ENCODE data around the gene DUOX2. TPM values are rescaled to one million over a fixed set of nuclear protein-coding genes. Genes with fewer than 3 reads are reported as not detected.

The DUOX2 gene
- polyA plus RNA-seq, 1 donor (not counting 4 experiments of a cell fraction or from before 2014, with no cell fraction given): 0.31 TPM

- Histone ChIP-seq H3K36me3 (ENCODE audit: control insufficient read depth in 2 of 2, extremely low read depth in 1 of 2, insufficient read depth in 2 of 2, low read length in 2 of 2) (peaks cover 10 to 44% of the 10 kb centered on the region in 2 experiments), H3K27ac (ENCODE audit: control insufficient read depth, insufficient read depth, low read length) (no peak overlapping the region), H3K79me2 (ENCODE audit: control insufficient read depth, insufficient read depth, low read length) (no peaks in the 10 kb centered on the region), H3K4me3 (ENCODE audit: control insufficient read depth in 2 of 3, extremely low read depth in 1 of 3, insufficient read depth in 2 of 3, low read depth in 1 of 3, low read length in 3 of 3) (no peak overlapping the region), H3K27me3 (ENCODE audit: control insufficient read depth, extremely low read depth, insufficient read depth, low read length) (no peaks in the 10 kb centered on the region), H3K9me3 (ENCODE audit: control insufficient read depth, low read depth, low read length) (no peaks in the 10 kb centered on the region), H4K20me1 (ENCODE audit: control insufficient read depth, extremely low read depth, insufficient read depth, low read length) (no peaks in the 10 kb centered on the region), H3K9me1 (ENCODE audit: control insufficient read depth, extremely low read depth, insufficient read depth, low read length) (no peaks in the 10 kb centered on the region), H3K4me1 (ENCODE audit: control insufficient read depth, extremely low read depth, insufficient read depth, low read length) (peaks cover under 1% of the 10 kb centered on the region), H3K4me2 (ENCODE audit: control insufficient read depth, extremely low read depth, insufficient read depth, low read depth, low read length) (no peak overlapping the region), H2AFZ (ENCODE audit: control insufficient read depth, low read length) (no peak overlapping the region), H3K9ac (ENCODE audit: control insufficient read depth, extremely low read depth, insufficient read depth, low read length) (no peak overlapping the region)
- DNase-seq (ENCODE audit: low read depth, low spot score) (no peak), FAIRE-seq (no peak)
- TF ChIP-seq, protein P1, sequence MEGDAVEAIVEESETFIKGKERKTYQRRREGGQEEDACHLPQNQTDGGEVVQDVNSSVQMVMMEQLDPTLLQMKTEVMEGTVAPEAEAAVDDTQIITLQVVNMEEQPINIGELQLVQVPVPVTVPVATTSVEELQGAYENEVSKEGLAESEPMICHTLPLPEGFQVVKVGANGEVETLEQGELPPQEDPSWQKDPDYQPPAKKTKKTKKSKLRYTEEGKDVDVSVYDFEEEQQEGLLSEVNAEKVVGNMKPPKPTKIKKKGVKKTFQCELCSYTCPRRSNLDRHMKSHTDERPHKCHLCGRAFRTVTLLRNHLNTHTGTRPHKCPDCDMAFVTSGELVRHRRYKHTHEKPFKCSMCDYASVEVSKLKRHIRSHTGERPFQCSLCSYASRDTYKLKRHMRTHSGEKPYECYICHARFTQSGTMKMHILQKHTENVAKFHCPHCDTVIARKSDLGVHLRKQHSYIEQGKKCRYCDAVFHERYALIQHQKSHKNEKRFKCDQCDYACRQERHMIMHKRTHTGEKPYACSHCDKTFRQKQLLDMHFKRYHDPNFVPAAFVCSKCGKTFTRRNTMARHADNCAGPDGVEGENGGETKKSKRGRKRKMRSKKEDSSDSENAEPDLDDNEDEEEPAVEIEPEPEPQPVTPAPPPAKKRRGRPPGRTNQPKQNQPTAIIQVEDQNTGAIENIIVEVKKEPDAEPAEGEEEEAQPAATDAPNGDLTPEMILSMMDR (optimal IDR thresholded peaks at IDR 0.05 in 1 of 3, IDR thresholded peaks at IDR 0.05 in 1 of 3, conservative IDR thresholded peaks at IDR 0.05 in 1 of 3; ENCODE audit: extremely low read depth in 1 of 3, insufficient read depth in 2 of 3, low read length in 3 of 3): no peak
- TF ChIP-seq EZH2 (IDR thresholded peaks at IDR 0.05; ENCODE audit: low read length): no peak
- dilution Hi-C loops (cut with MboI; ENCODE audit: extremely low pct_ligation_motif_present, low sequenced_read_pairs): no loop called here
Observed at GRCh38 chr15:45138814-45139765, 25.1 kb upstream of the DUOX2 start.

DNA sequence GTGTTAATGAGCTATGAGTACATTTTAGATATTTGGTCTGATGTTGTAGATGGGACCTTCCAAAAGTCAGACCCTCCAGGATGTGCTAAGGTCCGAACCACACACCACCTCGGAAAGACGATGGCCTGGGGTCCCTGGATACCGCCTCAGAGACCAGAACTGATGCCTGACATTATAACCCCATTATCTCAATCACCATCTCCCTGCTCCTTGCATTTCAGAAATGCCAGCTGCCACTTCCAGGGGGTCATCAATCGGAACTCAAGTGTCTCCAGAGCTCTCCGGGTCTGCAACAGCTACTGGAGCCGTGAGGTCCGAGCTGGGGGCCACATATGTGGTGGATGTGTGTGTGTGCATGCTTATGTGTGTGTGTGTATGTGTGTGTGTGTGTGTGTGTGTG is 23.7 kb upstream of the DUOX2 start:
- Histone ChIP-seq H3K4me2 (ENCODE audit: control insufficient read depth, extremely low read depth, insufficient read depth, low read depth, low read length) (no peak overlapping the region), H3K36me3 (ENCODE audit: control insufficient read depth in 2 of 2, extremely low read depth in 1 of 2, insufficient read depth in 2 of 2, low read length in 2 of 2) (peaks cover 7 to 34% of the 10 kb centered on the region in 2 experiments), H3K4me1 (ENCODE audit: control insufficient read depth, extremely low read depth, insufficient read depth, low read length) (peaks cover 14% of the 10 kb centered on the region), H3K9me3 (ENCODE audit: control insufficient read depth, low read depth, low read length) (no peaks in the 10 kb centered on the region), H3K9me1 (ENCODE audit: control insufficient read depth, extremely low read depth, insufficient read depth, low read length) (no peaks in the 10 kb centered on the region), H3K27me3 (ENCODE audit: control insufficient read depth, extremely low read depth, insufficient read depth, low read length) (no peaks in the 10 kb centered on the region), H3K4me3 (ENCODE audit: control insufficient read depth in 2 of 3, extremely low read depth in 1 of 3, insufficient read depth in 2 of 3, low read depth in 1 of 3, low read length in 3 of 3) (no peak overlapping the region), H3K27ac (ENCODE audit: control insufficient read depth, insufficient read depth, low read length) (no peak overlapping the region), H3K79me2 (ENCODE audit: control insufficient read depth, insufficient read depth, low read length) (no peaks in the 10 kb centered on the region), H2AFZ (ENCODE audit: control insufficient read depth, low read length) (no peak overlapping the region), H3K9ac (ENCODE audit: control insufficient read depth, extremely low read depth, insufficient read depth, low read length) (no peak overlapping the region), H4K20me1 (ENCODE audit: control insufficient read depth, extremely low read depth, insufficient read depth, low read length) (no peaks in the 10 kb centered on the region)
- DNase-seq (ENCODE audit: low read depth, low spot score): no peak
- TF ChIP-seq EZH2 (IDR thresholded peaks at IDR 0.05; ENCODE audit: low read length): no peak
- TF ChIP-seq, protein P1 (optimal IDR thresholded peaks at IDR 0.05 in 1 of 3, IDR thresholded peaks at IDR 0.05 in 1 of 3, conservative IDR thresholded peaks at IDR 0.05 in 1 of 3; ENCODE audit: extremely low read depth in 1 of 3, insufficient read depth in 2 of 3, low read length in 3 of 3): no peak
- dilution Hi-C loops (cut with MboI; ENCODE audit: extremely low pct_ligation_motif_present, low sequenced_read_pairs): no loop called here
- FAIRE-seq: no peak

Data from keratinocyte (primary cell).